Measurements from ENCODE around the gene CLSTN1.
"Not testable (repeated sequence)": the region's sequence is repeated elsewhere in the genome, so short reads cannot be mapped to it uniquely, and the experiment has no call there.

CLSTN1 gene

DNA sequence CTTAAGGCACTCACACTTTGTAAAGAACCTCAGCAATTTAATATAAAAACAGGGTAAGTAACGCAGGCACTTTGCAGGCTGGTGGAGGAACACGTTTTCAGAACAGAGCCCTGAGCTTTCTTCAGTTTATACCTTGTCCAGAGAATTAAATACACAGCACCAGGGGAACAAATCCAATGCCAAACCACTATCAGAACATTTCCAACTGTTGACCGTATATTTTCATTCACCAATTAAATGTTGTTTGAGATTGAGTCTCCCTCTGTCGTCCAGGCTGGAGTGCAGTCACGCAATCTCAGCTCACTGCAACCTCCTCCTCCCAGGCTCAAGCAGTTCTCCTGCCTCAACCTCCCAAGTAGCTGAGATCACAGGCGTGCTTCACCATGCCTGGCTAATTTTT is 29.7 kb downstream of the CLSTN1 start:
- DNase-seq: no peak

DNA sequence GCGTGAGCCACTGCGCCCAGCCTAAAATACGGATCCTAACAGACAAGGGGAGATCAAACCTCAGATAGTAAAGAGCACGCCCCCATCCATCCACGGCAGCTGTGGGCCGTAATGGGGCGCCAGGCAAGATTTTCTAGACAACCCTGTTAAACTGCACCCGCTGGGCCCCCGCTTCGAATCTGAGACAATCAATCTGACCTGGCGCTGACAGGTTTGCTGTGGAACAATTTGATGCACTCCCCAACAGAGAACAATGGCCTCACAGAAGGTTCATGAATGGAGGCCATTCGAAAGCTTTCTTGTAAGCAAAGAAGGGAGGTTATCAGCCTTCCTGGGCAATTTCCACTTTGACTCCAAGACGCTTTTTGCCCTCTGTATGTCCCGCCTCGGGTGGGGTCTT is 30.5 kb downstream of the CLSTN1 start:
- no peak for DNase-seq

DNA sequence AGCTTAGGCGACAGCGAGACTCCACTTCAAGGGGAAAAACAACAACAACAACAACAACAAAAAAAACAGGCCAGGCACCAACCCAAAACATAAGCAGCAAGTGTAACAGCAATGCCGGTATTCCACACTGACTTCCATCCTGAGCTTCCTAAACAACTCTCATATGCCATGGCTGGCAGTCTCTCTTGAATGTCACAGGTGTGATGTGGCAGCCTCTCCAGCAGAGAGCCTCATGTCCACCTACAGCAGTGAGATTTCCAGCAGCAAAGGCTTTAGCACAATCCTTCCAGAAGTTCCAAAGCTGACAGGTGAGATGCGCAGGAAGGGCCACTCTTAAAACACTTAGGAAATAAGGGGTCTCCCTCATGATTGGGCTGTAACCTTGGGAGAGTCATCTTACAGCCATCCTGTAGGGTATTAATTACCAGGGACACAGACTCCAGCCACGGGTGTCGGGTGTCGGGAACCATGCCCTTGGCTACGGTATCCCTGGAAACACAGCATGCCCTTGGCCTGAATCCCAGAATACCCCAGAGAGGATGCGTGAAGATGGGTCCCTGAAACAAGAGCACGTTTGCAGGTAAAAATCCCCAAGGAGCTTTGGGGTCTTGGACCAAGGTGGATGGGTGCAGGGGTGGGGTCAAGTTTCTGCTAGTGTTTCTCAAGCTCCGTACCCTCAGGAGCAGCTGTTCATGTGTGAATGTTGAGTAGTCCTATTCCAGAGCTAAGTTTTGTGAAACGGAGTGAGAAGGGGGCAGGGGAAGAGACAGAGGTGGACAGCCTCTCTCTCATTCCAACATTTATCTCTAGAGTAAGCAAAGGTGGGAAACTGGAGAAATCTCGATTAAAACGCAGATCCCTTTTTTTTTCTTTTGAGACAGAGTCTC is 31.4 kb downstream of the CLSTN1 start:
- DNase-seq: peak; percentile 92

DNA sequence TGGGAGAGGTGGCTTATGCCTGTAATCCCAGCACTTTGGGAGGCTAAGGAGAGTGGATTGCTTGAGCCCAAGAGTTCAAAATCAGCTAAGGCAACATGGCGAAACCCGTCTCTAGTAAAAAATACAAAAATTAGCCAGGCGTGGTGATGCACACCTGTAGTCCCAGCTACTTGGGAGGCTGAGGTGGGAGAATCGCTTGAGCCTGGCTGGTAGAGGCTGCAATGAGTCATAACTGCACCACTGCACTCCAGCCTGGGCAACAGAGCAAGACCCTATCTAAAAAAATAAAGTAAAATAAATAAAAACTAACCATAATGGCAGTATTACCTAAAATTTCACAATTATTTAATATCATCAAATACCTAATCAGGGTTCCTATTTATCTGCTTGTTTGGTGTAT is 34.1 kb downstream of the CLSTN1 start:
- not testable (repeated sequence) for DNase-seq

DNA sequence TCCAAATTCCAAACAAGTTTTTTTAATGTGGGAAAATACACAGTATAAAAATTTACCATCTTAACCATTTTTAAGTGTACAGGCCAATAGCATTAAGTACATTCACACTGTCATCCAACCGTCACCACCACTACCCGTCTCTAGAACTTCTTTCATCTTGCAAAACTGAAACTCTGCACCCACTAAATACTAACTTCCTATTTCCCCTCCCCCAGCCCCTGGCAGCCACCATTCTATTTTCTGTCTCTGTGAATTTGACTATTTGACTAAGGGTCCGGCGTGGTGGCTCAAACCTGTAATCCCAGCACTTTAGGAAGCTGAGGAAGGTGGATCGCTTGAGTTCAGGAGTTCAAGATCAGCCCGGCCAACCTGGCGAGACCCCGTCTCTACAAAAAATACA is 36.1 kb downstream of the CLSTN1 start:
- no peak for DNase-seq

DNA sequence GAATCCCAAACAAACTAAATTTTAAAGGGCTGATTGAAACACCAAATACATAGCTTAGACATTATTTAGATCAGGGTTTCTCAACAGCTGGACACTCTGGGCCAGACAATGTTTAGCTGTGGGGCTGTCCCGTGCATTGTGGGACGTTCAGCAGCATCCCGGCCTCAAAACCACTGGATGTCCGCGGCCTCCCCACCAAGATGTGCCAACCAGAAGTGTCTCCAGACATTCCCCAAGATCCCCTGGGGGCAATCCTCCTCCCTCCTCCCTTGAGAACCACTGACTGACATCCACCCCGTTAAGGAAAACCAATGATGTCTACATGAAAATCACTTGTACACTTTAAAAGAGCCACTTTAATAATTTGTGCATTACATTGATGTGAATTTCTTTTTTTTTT is 38.4 kb downstream of the CLSTN1 start:
- no peak for DNase-seq

DNA sequence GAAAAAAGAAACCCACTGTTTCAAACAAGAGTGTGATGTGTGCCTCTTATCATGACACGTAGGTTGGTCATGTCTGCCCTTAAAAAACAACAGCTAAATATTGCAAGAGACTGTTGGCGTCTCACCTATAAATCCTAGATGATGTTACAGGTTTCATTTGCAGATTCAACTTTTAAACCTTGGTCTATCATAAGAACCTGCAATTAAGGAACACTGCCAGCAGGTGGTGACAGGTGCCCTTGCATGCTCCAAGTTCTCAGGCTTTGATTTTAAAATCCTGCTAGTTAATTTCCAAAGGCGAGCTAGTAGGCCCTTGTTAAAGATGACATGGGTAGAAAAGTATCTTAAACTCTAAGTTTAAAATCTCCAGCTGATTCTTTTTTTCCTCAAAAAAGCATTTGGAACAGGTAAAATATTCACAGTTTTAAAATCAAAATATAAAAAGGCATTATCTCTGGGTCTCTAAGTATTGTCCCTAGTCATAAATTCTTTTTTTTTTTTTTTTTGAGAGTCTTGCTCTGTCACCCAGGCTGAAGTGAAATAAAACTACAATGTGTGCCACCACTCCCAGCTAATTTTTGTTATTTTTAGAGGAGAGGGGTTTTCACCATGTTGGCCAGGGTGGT is 39.1 kb downstream of the CLSTN1 start:
- peak; percentile 66 for DNase-seq

DNA sequence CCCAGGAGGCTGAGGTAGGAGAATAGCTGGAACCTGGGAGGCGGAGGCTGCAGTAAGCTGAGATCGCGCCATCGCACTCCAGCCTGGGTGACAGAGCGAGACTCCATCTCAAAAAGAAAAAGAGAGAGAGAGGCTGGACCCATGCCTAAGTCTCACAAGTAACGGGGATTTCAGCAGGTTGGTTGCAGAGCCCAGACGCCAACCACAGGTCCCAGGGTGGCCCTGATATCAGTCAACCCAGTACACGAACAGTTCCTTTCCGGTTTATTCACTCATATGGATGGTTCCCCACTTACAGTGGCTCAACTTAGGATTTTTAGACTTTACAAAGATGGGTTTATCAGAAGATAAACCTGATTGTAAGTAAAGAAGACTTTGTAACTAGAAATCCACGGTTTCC is 40.9 kb downstream of the CLSTN1 start:
- DNase-seq: no peak

DNA sequence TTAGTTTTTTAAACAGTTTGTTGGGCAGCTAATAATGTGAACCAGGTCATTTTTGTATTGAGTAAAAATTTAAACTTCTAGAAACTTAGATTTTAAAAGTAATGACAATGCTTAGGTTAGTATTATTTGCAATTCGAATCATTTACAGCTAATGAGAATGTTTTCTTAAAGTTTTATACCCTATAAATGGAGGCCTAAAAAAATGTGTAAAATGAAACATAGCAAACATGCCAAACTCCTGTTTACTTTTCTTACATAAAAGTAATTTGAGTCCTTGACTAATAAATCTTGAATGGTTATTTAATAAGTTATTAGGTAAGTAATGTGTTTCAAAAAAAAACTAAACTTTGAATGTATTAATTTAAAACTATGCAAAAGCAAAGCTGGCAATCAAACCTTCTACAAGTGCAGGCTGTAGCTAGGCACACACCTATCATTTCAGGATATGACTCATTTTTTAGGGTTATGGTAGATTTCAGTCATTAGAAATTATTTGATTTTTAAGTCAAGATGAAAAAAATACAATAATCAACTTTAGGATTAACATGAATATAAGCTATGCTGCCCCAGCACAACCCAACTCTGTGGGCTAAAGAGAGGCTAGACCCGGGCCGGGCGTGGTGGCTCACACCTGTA is 41.5 kb downstream of the CLSTN1 start:
- DNase-seq: no peak

DNA sequence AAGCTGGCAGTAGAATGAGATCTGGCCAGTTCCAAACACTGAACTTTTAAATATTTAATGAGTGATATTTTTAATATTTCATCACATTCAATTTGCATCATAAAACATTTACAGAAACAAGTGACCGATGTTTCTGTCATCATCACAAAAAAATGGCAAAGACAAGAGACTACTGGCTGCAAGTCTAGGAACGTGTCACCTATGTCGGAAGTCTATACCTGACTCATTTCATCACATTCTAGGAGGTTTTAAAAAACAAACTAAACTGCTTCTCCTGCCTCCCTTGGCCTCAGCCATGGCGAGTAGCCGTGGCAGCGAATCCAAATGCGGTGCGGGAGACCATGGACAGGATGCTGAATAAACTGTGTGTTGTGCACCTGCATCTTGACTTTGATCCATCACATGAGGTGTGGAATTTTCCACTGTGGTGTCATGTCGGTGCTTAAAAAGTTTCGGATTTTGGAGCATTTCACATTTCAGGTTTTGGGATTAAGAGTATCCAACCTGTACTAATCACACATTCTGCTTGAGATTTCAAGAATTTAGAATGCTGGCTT is 43.1 kb downstream of the CLSTN1 start:
- DNase-seq: no peak

DNA sequence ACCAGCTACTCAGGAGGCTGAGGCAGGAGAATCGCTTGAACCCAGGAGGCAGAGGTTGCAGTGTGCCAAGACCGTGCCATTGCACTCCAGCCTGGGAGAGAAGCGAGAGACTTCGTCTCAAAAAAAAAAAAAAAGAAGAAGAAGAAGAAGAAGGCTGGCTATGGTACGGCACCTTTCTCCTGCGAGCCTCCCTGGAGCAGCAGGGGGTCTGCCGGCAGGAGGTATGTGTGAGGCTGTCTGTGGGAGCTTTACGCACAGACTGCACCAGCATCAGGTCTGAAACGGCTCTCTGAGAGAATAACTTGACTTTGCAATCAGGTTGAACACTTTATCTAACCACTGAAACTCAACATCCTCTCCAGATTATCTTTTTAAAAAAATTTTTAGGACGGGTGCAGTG is 44.9 kb downstream of the CLSTN1 start:
- DNase-seq: no peak

DNA sequence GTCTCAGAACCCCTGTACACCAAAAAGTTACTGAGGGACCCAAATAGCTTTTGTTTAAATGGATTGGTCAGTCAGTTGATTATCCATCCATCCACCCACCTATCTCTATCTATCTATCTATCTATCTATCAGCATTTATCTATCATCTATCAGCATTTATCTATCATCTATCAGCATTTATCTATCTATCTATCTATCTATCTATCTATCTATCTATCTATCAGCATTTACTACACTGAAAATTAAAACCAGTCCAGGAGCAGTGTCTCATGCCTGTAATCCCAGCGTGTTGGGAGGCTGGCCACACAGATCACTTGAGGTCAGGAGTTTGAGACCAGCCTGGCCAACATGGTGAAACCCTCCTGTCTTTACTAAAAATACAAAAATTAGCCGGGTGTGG is 47.1 kb downstream of the CLSTN1 start:
- no peak for DNase-seq

DNA sequence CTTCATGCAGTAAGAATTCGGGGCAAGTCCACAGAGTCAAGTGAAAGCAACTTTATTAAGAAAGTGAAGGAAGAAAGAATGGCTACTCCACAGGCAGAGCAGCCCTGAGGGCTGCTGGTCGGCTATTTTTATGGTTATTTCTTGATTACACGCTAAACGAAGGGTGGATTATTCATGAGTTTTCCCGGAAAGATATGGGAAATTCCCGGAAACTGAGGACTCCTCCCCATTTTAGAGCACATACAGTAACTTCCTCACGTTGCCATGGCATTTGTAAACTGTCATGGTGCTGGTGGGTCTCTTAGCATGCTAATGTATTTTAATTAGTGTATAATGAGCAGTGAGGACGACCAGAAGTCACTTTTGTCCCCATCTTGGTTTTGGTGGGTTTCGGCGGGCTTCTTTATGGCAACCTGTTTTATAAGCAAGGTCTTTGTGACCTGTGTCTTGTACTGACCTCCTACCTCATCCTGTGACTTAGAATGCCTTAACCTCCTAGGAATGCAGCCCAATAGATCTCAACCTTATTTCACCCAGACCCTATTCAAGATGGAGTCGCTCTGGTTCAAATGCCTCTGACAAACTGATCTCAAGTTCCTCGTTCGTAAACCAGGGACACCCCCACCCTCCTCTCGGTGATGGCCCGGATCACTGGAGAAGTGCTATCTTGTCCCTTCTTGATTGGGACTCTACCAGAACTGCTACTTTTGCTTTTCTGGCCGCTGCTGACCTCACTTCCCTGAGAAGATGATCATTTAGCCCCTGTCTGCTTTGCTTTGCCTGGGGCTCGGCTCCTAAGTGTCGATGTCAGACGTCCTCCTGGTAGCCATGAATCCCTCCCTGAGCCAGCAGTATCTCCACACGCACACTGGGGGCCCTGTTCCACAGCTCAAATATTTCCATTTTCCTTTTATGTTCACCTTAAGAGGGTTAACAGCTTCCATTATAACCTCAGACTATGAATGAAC is 48.8 kb downstream of the CLSTN1 start:
- no peak for DNase-seq

DNA sequence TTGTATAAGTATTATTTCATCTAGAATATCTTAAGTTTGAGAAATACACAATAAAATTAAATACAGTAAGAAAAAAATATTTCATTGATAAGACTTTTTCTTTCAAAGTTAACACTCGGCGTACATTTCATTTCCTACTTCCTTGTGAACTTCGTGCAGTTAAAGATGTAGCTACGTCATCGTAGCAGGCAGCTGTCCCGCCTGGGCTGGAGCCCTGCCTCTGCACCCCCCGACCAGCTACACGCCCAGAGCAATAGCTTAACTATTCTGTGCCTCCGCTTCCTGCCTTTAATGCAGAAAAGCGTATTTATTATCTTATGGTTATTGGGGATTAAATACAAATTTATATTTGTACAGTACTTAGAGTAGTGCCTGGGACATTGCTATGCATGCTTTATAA is 53.5 kb downstream of the CLSTN1 start:
- no peak for DNase-seq

DNA sequence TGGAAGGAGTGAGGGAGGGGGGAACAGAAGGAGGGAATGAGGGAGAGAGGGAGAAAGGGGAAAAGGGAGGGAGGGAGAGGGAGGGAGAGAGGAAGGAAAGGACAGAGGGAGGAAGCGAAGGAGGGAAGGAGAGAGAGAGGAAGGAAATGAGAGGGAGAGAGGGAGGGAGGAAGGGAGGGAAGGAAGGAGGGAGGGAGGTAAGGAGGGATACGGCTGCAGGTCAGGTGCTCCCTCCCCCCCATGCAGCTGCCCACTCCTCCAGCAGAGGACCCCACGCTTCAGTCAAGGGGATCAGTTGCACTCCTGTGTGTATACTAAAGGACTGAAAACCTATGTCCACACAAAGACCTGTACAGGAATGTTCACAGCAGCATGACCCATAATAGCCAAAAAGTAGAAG is 54.8 kb downstream of the CLSTN1 start:
- DNase-seq: no peak

DNA sequence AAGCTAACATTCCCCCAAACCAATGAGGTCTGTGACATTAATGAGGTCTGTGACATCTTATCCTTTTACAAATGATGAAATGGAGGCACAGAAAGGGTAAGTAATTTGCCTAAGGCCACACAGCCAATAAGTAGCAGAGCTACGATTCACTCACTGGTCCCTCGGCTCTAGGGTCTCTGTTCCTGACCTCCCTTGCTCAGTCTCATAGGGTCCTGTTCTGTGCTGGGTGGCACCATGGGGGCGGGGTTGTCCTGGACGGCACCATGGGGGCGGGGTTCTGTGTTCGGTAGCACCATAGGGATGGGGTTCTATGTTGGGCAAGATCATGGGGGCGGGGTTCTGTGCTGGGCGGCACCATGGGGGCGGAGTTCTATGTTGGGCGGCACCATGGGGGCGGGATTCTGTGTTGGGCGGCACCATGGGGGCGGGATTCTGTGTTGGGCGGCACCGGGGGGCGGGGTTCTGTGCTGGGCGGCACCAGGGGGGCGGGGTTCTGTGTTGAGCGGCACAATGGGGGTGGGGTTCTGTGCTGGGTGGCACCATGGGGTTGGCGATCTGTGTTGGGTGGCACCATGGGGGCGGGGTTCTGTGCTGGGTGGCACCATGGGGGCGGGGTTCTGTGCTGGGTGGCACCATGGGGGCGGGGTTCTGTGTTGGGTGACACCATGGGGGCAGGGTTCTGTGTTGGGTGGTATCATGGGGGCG is 55.6 kb downstream of the CLSTN1 start:
- no peak for DNase-seq

DNA sequence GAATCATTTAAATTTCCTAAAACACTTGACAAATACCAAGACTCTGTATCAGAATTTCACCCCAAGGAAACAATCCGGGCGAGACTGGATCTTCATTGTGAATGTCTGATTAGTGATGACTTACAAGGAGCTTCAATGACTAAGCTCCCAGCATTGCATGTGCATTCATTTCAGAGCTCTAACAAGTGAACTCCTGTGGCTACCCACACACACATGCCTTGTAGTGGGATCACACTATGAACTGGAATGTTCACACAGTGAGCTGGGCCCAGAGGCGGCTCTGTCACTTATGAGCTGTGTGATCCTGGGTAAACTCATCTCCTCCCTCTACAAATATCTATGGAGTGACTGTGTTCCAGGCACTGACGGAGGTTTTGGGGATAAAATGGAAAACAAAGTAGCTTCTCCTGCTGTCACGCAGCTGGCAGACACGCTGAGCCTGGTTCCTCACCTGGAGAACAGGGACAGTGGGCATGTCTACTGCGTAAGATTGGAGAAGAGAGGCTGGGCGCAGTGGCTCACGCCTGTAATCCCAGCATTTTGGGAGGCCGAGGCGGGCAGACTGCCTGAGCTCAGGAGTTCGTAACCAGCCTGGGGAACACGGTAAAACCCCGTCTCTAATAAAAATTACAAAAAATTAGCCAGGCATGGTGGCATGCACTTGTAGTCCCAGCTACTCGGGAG is 56.9 kb downstream of the CLSTN1 start:
- no peak for DNase-seq

DNA sequence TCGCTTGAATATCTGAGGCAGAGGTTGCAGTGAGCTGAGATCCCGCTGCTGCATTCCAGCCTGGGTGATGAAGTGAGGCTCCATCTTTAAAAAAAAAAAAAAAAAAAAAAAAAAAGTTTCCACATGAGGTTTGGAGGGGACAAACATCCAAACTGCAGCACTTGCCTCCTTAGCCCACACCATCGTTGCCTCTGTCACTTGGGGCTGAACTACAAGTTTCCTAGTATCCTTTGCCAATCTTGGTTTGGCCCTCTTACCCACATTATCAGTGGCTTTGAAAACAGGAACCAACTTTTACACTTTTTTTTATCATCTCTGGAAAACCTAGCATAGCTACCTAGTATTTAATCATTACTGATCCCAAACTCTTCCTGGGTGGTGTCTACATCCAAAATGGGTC is 59.2 kb downstream of the CLSTN1 start:
- DNase-seq: no peak

DNA sequence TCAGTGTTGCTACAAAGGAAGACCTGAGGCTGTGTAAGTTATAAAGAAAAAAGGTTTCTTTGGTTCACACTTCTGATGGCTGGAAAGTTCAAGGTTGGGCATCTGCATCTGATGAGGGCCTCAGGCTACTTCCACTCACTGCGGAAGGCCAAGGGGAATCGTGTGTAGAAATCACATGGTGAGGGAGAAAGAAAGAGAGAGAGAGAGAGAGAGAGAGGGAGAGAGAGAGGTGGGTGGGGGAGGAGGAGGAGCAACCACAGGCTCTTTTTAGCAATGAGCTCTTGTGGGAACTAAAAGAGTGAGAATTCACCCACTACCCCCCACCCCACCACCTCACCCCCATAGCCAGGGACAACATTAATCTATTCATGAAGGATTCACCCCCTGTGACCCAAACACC is 59.9 kb downstream of the CLSTN1 start:
- no peak for DNase-seq

DNA sequence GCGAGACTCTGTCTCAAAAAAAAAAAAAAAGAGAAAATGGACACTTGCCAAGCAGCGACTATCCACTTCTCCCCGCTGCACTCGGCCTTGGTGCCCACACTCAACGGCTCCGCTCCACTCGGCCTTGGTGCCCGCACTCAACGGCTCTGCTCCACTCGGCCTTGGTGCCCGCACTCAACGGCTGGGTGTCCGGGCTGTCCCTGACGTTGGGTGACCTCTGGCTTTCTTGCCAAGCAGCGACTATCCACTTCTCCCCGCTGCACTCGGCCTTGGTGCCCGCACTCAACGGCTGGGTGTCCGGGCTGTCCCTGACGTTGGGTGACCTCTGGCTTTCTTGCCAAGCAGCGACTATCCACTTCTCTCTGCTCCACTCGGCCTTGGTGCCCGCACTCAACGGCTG is 61.3 kb downstream of the CLSTN1 start:
- DNase-seq: not testable (repeated sequence)

DNA sequence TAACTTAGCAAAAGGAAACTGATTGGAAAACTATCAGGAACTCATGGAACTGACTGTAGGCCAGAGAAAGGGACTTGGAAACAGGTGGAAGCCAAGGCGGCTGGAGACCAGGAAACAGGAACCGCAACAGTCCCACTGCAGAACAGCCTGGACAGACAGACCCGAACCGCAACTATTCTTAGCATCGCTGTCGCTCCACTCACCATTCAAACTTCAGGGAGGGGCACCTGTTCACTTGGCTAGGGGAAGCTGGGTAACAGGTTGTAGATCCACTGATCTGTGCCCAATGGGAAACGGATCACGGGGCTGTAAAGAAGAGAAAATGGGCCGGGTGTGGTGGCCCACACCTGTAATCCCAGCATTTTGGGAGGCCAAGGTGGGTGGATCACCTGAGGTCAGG is 61.9 kb downstream of the CLSTN1 start:
- no peak for DNase-seq

All from COR-L47 (cell line).